Omental fat pad (tissue), 4 donors: ENCODE data around the gene GTPBP8. TPM values are rescaled to one million over a fixed set of nuclear protein-coding genes. Genes with fewer than 3 reads are reported as not detected.

ENCODE experiments used
- ATAC-seq: fragments of 150-250 bp; one replicate; pipeline ENCODE4 v1.9.1; 2016; ENCODE audit warnings: mild to moderate bottlenecking, moderate library complexity; ENCODE audit not compliant: low FRiP score
- DNase-seq: peaks from one replicate; pipeline ENCODE4 v3.0.0-alpha.2; 2019; ENCODE audit warnings: low spot score
- CTCF ChIP-seq, 3 donors: fragments of 450-650 bp; IDR thresholded peaks; one replicate each; pipeline ENCODE4 v1.5.1; 2016 to 2017; ENCODE audit warnings: antibody characterized with exemption in 3 of 3, mild to moderate bottlenecking in 3 of 3, moderate library complexity in 2 of 3
- total RNA-seq, 4 donors: library from RNA; depleted of rRNA; stranded (reverse); fragments of >200 nt; gene quantifications; one replicate each; pipeline ENCODE4 v1.1.0, GENCODE V29; 2016

The GTPBP8 gene
- total RNA-seq, 4 donors from 2014 or later: 13.9 to 21.6 (median 17.2) TPM

DNA sequence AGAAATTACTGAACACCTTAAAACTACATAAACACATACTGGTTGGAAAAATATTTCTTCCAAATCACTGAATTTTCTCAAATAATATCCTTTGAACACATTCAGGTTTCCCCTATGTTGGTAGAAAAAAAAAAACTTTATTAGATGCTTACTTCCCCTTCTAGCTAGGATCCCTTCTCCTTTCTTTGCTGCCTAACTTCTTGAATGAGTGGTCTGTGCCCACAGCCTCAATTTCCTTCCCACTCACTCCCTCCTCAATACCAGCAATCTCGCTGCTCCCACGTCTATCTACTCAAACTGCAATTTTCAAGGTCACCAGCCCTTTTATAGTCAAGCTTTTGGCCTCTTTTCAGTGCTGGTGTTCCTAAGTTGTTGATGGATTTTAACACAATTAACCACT lies 24.2 kb upstream of the GTPBP8 start:
- ATAC-seq (no peak), DNase-seq (no peak)
- no peak for TF ChIP-seq CTCF (IDR thresholded peaks at IDR 0.05)

DNA sequence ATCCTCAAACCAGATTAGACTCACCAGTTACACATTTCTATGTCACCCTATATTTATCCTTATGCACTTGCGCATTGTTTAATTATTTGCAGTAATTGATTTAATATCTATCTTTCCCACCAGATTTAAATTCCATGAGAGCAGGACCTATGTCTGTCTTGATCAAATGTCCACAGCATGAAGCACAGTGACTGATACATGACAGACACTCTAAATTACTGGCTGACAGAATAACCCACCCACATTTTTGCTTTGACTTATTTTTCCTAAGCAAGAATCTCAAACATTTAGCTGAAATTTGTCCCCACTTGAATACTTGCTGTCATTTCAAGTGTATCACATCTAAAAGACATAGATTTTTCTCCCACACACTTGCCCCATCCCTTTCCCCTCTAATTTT lies 23.4 kb upstream of the GTPBP8 start:
- no peak for ATAC-seq
- DNase-seq: no peak
- TF ChIP-seq CTCF (IDR thresholded peaks at IDR 0.05): no peak

DNA sequence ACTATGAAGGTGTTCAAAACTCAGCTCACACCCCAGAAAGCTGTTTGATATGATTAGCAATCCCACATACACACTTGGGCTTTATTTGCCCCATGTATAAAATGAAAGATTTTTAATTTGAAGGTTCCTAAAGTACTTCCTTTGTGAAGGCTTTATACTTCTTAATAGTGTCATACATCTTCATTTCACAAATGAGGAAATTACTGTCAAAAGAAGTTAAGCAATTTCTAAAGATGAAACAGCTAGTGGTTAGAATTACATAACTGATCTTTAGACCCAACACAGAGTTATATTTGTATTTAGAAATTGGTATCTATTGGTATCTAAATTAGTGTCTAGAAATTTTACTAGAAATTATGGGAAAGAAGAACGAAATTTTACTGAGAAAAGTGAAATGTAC lies 23.0 kb upstream of the GTPBP8 start:
- no peak for DNase-seq
- no peak for ATAC-seq
- TF ChIP-seq CTCF (IDR thresholded peaks at IDR 0.05): no peak

- TF ChIP-seq CTCF (IDR thresholded peaks at IDR 0.05): no peak
- ATAC-seq (no peak), DNase-seq (no peak)
Observed at GRCh38 chr3:112972158-112972557, 18.6 kb upstream of the GTPBP8 start.

DNA sequence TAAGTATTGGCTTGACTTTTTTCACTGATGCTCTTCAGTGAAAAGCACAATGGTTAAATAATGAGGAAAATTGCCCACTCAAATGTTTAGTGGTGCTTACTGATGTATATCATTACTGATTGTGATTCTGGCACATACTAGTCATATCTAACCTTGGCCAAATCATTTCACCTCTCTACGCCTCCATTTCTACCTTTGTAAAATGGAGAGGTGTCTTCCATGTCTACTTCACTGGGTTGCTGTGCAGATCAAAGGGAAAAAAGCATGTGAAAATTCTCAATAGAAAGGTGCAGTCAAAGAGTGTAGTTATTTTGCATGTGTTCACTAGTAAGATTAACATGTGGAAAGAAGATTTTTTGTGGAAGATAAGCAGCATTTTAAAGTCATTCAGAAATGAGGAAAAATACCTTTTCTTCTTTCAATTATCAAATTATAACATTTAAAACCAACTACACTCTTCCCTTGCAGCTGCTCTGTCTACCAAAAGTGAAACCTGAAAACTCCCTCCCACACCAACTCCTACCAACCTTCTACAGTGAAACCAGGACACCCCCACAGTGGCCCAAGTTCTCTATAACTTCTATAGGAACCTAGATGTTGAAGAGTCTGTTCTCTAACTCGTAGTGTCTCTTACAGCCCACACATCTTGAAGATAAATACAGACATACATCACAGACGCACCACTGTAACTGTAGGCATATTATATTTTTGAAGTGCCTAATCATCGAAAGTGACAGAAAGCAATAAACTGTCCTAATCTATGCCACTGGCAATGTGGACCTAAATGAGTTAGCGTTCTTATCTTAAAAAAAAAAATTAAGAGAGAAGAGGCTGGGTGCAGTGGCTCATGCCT lies 17.2 kb upstream of the GTPBP8 start:
- TF ChIP-seq CTCF (IDR thresholded peaks at IDR 0.05): no peak
- DNase-seq (no peak), ATAC-seq (no peak)

- ATAC-seq: no peak
- no peak for DNase-seq
- no peak for TF ChIP-seq CTCF (IDR thresholded peaks at IDR 0.05)
Observed at GRCh38 chr3:112974178-112974517, 16.6 kb upstream of the GTPBP8 start.

- ATAC-seq (no peak), DNase-seq (no peak)
Observed at GRCh38 chr3:112974894-112975293, 15.9 kb upstream of the GTPBP8 start, which contains the start of gene CD200R1. Gene CD200R1 (minus strand): TSS chr3:112975103. CDS start chr3:112974857, 246 bp downstream.

More at GRCh38 chr3:112974894-112975293, 15.9 kb upstream of the GTPBP8 start, which contains the start of gene CD200R1:
- TF ChIP-seq CTCF (IDR thresholded peaks at IDR 0.05): no peak
